WI38 (cell line): ENCODE data around the gene MACF1.
A peak's percentile ranks its signal among the peaks of the same experiment; 100 is the strongest.

Source experiments
- H3K4me3 ChIP-seq: 2 replicates; pipeline ENCODE4 v1.5.1; 2011; ENCODE audit warnings: low read depth, mild to moderate bottlenecking, control low read depth, low read length
- TF ChIP-seq, protein P1 (sequence below): IDR thresholded peaks from 2 replicates; pipeline ENCODE4 v1.5.1; 2012; ENCODE audit warnings: low read depth, mild to moderate bottlenecking, control low read depth, low read length

MACF1 gene

DNA sequence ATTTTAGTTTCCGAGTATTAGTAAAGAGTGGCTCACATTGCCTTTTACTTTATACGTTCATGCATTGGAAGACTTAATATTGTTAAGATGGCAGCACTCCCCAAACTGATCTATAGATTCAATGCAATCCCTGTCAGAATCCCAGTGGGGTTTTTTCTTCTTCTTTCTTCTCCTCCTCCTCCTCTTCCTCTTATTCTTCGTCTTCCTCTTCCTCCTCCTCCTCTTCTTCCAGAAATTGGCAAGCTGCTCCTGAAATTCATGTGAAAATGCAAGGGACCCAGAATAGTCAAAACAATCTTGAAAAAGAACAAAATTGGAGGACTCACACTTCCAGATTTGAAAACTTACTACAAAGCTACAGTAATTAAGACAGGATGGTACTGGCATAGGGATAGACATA is 23.2 kb upstream of the MACF1 start:
- no peak overlapping the region for H3K4me3 ChIP-seq
- TF ChIP-seq, protein P1, sequence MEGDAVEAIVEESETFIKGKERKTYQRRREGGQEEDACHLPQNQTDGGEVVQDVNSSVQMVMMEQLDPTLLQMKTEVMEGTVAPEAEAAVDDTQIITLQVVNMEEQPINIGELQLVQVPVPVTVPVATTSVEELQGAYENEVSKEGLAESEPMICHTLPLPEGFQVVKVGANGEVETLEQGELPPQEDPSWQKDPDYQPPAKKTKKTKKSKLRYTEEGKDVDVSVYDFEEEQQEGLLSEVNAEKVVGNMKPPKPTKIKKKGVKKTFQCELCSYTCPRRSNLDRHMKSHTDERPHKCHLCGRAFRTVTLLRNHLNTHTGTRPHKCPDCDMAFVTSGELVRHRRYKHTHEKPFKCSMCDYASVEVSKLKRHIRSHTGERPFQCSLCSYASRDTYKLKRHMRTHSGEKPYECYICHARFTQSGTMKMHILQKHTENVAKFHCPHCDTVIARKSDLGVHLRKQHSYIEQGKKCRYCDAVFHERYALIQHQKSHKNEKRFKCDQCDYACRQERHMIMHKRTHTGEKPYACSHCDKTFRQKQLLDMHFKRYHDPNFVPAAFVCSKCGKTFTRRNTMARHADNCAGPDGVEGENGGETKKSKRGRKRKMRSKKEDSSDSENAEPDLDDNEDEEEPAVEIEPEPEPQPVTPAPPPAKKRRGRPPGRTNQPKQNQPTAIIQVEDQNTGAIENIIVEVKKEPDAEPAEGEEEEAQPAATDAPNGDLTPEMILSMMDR: no peak

DNA sequence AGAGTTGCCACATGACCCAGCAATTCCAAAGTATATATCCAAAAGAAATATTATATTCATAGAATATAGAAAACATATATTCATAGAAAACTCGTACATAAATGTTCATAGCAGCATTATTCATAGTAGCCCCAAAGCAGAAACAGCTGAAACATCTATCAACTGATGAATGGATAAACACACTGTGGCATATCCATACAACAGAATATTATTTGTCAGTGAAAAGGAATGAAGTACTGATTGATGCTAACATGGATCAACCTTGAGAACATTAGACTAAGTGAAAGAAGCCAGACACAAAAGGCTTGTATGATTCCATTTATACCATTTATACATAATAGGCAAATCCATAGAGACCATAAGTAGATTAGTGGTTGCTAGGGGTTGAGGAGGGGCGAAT is 21.7 kb upstream of the MACF1 start:
- TF ChIP-seq, protein P1: no peak
- no peak overlapping the region for H3K4me3 ChIP-seq

DNA sequence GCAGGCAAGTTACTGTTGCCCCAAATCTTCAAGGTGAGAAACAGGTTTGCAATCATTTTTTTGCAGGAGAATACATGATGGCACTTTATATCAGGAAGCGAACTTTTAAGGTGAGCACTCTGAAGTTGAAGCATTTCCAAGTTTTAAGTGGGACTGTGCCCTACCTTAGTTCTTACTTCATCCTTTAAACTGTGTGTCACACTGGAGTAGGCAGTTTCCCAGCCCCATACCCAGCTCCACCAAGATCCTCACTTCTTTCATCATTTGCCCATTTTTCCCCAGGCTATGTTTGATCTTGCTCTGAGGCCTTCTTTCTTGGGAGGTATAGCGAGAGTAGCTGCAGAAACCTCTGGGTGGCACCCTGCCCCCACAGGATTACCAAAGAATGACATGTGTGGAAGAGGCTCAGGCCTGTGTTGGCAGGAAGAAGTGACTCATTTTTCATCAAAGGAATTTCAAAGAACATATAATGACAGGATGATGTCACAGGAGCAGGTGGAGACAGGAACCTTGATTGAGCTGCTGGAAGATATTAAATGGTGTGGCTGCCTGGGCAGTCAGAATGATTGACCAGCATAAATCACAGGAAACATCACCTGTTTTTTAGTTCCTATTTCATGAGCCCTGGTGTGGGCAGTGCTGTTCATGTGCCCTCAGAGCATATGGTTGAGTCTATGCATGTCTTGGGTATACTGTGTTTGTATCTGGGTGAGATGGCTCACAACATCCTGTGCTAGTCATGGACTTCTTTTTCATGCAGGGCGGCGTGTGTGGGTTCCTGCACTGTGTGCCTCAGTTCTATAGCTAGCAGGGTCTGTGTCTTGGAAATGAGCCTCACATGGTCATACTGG is 20.8 kb upstream of the MACF1 start:
- TF ChIP-seq, protein P1: 0 out of 2 replicates have a peak, but pooled peaks have one; percentile 17
- no peak overlapping the region for H3K4me3 ChIP-seq

DNA sequence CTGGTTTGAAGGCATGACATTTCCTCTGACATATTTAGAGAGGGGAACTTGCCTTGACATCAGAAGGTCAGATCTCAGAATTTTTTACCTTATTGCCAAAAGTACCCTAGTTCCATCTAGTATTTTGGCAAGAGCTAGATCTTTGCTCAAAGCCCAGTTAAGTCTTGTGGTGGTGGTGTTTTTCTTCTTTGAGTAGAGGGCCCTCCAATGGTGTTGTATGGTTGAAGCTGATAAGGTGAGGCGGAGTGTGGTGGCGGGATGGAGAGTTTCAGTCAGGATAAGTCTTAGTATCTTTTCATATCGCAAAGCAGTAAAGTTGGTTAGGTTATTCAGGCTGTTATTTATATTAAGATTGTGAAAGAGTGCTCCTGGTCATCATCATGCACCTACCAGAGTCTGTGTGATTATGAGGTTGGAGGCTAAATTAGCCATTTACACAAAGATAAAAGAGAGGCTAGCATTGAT is 20.1 kb upstream of the MACF1 start:
- TF ChIP-seq, protein P1: no peak
- H3K4me3 ChIP-seq: no peak overlapping the region

DNA sequence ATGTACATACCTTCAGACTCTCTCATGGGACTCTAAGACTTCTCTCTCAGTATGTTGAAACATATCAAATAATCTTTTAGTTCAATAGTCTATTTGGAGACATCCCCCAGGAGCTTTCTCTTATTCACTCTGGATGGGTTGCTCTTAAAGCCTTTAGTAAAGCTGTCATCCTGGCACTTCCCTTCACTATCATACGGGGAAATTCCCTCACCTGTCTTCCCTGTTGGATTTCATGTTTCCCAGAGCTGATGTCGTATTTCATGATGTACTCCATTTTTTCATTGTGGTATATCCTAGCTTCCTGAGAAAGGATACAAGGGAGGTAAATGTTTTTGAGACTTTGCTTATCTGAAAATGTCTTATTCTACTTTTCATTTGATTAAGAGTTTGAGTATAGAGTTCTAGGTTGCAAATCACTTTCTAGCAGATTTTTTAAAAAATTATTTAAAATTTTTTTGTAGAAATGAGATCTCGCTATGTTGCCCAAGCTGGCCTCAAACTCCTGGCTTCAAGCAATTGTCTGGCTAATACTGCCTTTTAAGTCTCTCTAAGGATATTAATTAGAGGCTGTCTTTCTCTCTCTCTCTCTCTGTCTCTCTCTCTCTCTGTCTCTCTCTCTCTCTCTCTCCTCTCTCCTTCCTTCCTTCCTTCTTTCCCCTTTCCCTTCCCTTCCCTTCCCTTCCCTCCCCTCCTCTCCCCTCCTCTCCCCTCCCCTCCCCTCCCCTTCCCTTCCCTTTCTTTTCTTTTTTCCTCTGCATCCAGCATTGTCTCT is 17.0 kb upstream of the MACF1 start:
- H3K4me3 ChIP-seq: no peak overlapping the region
- TF ChIP-seq, protein P1: no peak

DNA sequence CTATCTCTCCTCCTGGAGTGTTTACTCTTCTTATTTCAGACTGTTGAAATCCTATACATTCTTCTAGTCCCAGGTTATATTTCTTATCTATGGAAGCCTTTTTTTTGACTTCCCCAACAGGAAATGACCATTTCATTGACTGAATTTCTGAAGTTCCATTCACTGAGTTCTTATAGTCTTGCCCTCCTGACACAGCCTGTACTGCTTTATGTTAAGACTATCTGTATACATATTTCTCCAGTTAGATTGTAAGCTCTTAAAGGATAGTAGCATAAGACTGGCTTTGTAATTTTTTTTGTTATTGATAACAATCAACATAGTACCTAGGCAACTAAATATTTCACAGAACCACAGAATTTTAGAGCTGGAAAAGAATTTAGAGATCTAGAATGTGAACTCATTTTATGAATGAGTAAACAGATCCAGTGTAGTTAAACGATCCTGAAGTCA is 14.9 kb upstream of the MACF1 start:
- H3K4me3 ChIP-seq: no peak overlapping the region
- TF ChIP-seq, protein P1: no peak

DNA sequence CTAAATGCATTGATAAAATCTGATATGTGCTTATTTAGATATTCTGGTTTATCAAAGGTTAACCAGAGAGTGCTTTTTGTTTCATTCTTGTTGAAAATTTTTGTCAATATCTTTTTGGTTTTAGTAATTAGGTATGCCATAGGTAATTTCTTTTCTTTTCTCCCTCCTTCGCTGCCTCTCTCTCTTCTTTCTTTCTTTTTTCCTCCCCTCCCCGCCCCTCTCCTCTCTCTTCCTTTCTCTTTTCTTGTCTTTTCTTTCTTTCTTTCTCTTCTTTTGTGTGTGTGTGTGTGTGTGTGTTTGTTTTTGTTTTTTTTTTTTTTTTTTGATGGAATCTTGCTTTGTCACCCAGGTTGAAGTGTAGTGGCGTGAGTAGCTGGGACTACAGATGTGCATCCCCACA is 14.4 kb upstream of the MACF1 start:
- H3K4me3 ChIP-seq: no peak overlapping the region
- TF ChIP-seq, protein P1: no peak
